ENCODE data around the gene UCKL1.

UCKL1 gene

GRCh38 chr20:63940472-63941266 lies 15.5 kb downstream of the UCKL1 start:
- Histone ChIP-seq H3K4me3 (ENCODE audit: low read depth, low read length) (no peak overlapping the region), H3K79me2 (ENCODE audit: control insufficient read depth, insufficient read depth, low read length, poor library complexity) (peaks cover 2% of the 10 kb centered on the region), H2AK5ac (ENCODE audit: low read length) (no peak overlapping the region), H2BK5ac (ENCODE audit: low read depth, low read length, poor library complexity) (no peak overlapping the region), H3K4me2 (ENCODE audit: low read length) (no peak overlapping the region), H3K36me3 (ENCODE audit: control insufficient read depth in 1 of 2, insufficient read depth in 2 of 2, low read length in 2 of 2) (peaks cover 59 to 66% of the 10 kb centered on the region in 2 experiments), H3K18ac (ENCODE audit: low read length) (no peak overlapping the region), H3K27me3 (ENCODE audit: insufficient read depth, low read length) (no peaks in the 10 kb centered on the region), H3K14ac (ENCODE audit: low read length) (no peak overlapping the region), H2AFZ (ENCODE audit: insufficient read depth, low read length, poor library complexity) (no peak overlapping the region), H3K27ac (ENCODE audit: low read depth, low read length) (no peak overlapping the region), H2BK120ac (ENCODE audit: insufficient read depth, low read length, poor library complexity) (no peak overlapping the region), H3K4me1 (ENCODE audit: control insufficient read depth in 1 of 2, insufficient read depth in 2 of 2, low read length in 2 of 2) (peaks cover 14 to 18% of the 10 kb centered on the region in 2 experiments), H4K8ac (ENCODE audit: low read depth, low read length) (no peak overlapping the region), H2BK12ac (ENCODE audit: low read length) (no peak overlapping the region), H3K23ac (ENCODE audit: low read length) (no peak overlapping the region), H3K79me1 (ENCODE audit: low read length) (peaks cover 9% of the 10 kb centered on the region), H3K9me3 (ENCODE audit: insufficient read depth, low read depth, low read length) (no peaks in the 10 kb centered on the region), H3K4ac (ENCODE audit: low read depth, low read length) (no peak overlapping the region), H4K12ac (ENCODE audit: low read depth, low read length) (no peak overlapping the region), H3K9ac (ENCODE audit: low read length) (no peak overlapping the region), H4K91ac (ENCODE audit: low read depth, low read length) (no peak overlapping the region)
- no CpG with 5 or more reads among the region's 58 CpGs for WGBS (ENCODE audit: extremely low coverage, insufficient coverage, insufficient read length)
- no peak for DNase-seq

GRCh38 chr20:63940071-63940471 lies 16.1 kb downstream of the UCKL1 start:
- H3K27me3 ChIP-seq (ENCODE audit: insufficient read depth, low read length), result no peaks in the 10 kb centered on the region
- H2BK12ac ChIP-seq (ENCODE audit: low read length), result no peak overlapping the region
- H3K9me3 ChIP-seq (ENCODE audit: insufficient read depth, low read depth, low read length), result no peaks in the 10 kb centered on the region

GRCh38 chr20:63939061-63939935 lies 16.9 kb downstream of the UCKL1 start:
- H3K9me3 ChIP-seq (ENCODE audit: insufficient read depth, low read depth, low read length), result no peaks in the 10 kb centered on the region
- no peak overlapping the region for H2AK5ac ChIP-seq (ENCODE audit: low read length)
- no peak overlapping the region for H2BK5ac ChIP-seq (ENCODE audit: low read depth, low read length, poor library complexity)
- H3K4me2 ChIP-seq (ENCODE audit: low read length), result no peak overlapping the region
- no peak overlapping the region for H3K27ac ChIP-seq (ENCODE audit: low read depth, low read length)
- peaks cover 9% of the 10 kb centered on the region for H3K79me1 ChIP-seq (ENCODE audit: low read length)
- no peak overlapping the region for H2BK12ac ChIP-seq (ENCODE audit: low read length)
- no peak overlapping the region for H4K12ac ChIP-seq (ENCODE audit: low read depth, low read length)
- H3K27me3 ChIP-seq (ENCODE audit: insufficient read depth, low read length), result no peaks in the 10 kb centered on the region
- no peak overlapping the region for H3K4me3 ChIP-seq (ENCODE audit: low read depth, low read length)
- no peak overlapping the region for H3K9ac ChIP-seq (ENCODE audit: low read length)
- no peak overlapping the region for H4K91ac ChIP-seq (ENCODE audit: low read depth, low read length)
- H3K4me1 ChIP-seq (ENCODE audit: control insufficient read depth in 1 of 2, insufficient read depth in 2 of 2, low read length in 2 of 2), result peaks cover 14 to 18% of the 10 kb centered on the region in 2 experiments
- DNase-seq, result no peak
- peaks cover 58 to 65% of the 10 kb centered on the region in 2 experiments for H3K36me3 ChIP-seq (ENCODE audit: control insufficient read depth in 1 of 2, insufficient read depth in 2 of 2, low read length in 2 of 2)
- H3K14ac ChIP-seq (ENCODE audit: low read length), result no peak overlapping the region
- H3K4ac ChIP-seq (ENCODE audit: low read depth, low read length), result no peak overlapping the region
- no peak overlapping the region for H4K8ac ChIP-seq (ENCODE audit: low read depth, low read length)
- H2AFZ ChIP-seq (ENCODE audit: insufficient read depth, low read length, poor library complexity), result no peak overlapping the region
- H3K79me2 ChIP-seq (ENCODE audit: control insufficient read depth, insufficient read depth, low read length, poor library complexity), result peaks cover 2% of the 10 kb centered on the region
- H3K23ac ChIP-seq (ENCODE audit: low read length), result no peak overlapping the region
- no peak overlapping the region for H2BK120ac ChIP-seq (ENCODE audit: insufficient read depth, low read length, poor library complexity)
- no peak overlapping the region for H3K18ac ChIP-seq (ENCODE audit: low read length)
- no CpG with 5 or more reads among the region's 33 CpGs for WGBS (ENCODE audit: extremely low coverage, insufficient coverage, insufficient read length)

More at GRCh38 chr20:63940071-63940471, 16.1 kb downstream of the UCKL1 start:
- H3K23ac ChIP-seq (ENCODE audit: low read length), result no peak overlapping the region
- H4K12ac ChIP-seq (ENCODE audit: low read depth, low read length), result no peak overlapping the region
- H3K79me1 ChIP-seq (ENCODE audit: low read length), result peaks cover 9% of the 10 kb centered on the region
- WGBS (ENCODE audit: extremely low coverage, insufficient coverage, insufficient read length), result no CpG with 5 or more reads among the region's 23 CpGs
- no peak overlapping the region for H4K91ac ChIP-seq (ENCODE audit: low read depth, low read length)
- peaks cover 14 to 18% of the 10 kb centered on the region in 2 experiments for H3K4me1 ChIP-seq (ENCODE audit: control insufficient read depth in 1 of 2, insufficient read depth in 2 of 2, low read length in 2 of 2)
- no peak overlapping the region for H2AFZ ChIP-seq (ENCODE audit: insufficient read depth, low read length, poor library complexity)
- H3K18ac ChIP-seq (ENCODE audit: low read length), result no peak overlapping the region
- peak overlapping the region; percentile 30 for H3K4me3 ChIP-seq (ENCODE audit: low read depth, low read length)
- H3K27ac ChIP-seq (ENCODE audit: low read depth, low read length), result no peak overlapping the region
- no peak overlapping the region for H2AK5ac ChIP-seq (ENCODE audit: low read length)
- H4K8ac ChIP-seq (ENCODE audit: low read depth, low read length), result no peak overlapping the region
- H3K4ac ChIP-seq (ENCODE audit: low read depth, low read length), result no peak overlapping the region
- DNase-seq, result no peak
- no peak overlapping the region for H3K14ac ChIP-seq (ENCODE audit: low read length)
- peaks cover 2% of the 10 kb centered on the region for H3K79me2 ChIP-seq (ENCODE audit: control insufficient read depth, insufficient read depth, low read length, poor library complexity)
- H2BK5ac ChIP-seq (ENCODE audit: low read depth, low read length, poor library complexity), result no peak overlapping the region
- H3K36me3 ChIP-seq (ENCODE audit: control insufficient read depth in 1 of 2, insufficient read depth in 2 of 2, low read length in 2 of 2), result peaks cover 58 to 66% of the 10 kb centered on the region in 2 experiments
- no peak overlapping the region for H3K9ac ChIP-seq (ENCODE audit: low read length)
- no peak overlapping the region for H2BK120ac ChIP-seq (ENCODE audit: insufficient read depth, low read length, poor library complexity)
- no peak overlapping the region for H3K4me2 ChIP-seq (ENCODE audit: low read length)

- Histone ChIP-seq H3K79me1 (ENCODE audit: low read length) (peaks cover 4% of the 10 kb centered on the region), H3K4me2 (ENCODE audit: low read length) (no peak overlapping the region), H3K9ac (ENCODE audit: low read length) (no peak overlapping the region), H3K4me1 (ENCODE audit: control insufficient read depth in 1 of 2, insufficient read depth in 2 of 2, low read length in 2 of 2) (peaks cover 7 to 8% of the 10 kb centered on the region in 2 experiments), H3K23ac (ENCODE audit: low read length) (no peak overlapping the region), H3K27ac (ENCODE audit: low read depth, low read length) (no peak overlapping the region), H2BK120ac (ENCODE audit: insufficient read depth, low read length, poor library complexity) (no peak overlapping the region), H3K79me2 (ENCODE audit: control insufficient read depth, insufficient read depth, low read length, poor library complexity) (peaks cover 2% of the 10 kb centered on the region), H4K91ac (ENCODE audit: low read depth, low read length) (no peak overlapping the region), H3K4ac (ENCODE audit: low read depth, low read length) (no peak overlapping the region), H3K18ac (ENCODE audit: low read length) (no peak overlapping the region), H3K36me3 (ENCODE audit: control insufficient read depth in 1 of 2, insufficient read depth in 2 of 2, low read length in 2 of 2) (peaks cover 55 to 61% of the 10 kb centered on the region in 2 experiments), H3K4me3 (ENCODE audit: low read depth, low read length) (no peak overlapping the region), H2BK12ac (ENCODE audit: low read length) (no peak overlapping the region), H2AFZ (ENCODE audit: insufficient read depth, low read length, poor library complexity) (no peak overlapping the region), H4K12ac (ENCODE audit: low read depth, low read length) (no peak overlapping the region), H2BK5ac (ENCODE audit: low read depth, low read length, poor library complexity) (no peak overlapping the region), H2AK5ac (ENCODE audit: low read length) (no peak overlapping the region), H3K9me3 (ENCODE audit: insufficient read depth, low read depth, low read length) (no peaks in the 10 kb centered on the region), H4K8ac (ENCODE audit: low read depth, low read length) (no peak overlapping the region), H3K14ac (ENCODE audit: low read length) (no peak overlapping the region), H3K27me3 (ENCODE audit: insufficient read depth, low read length) (no peaks in the 10 kb centered on the region)
- WGBS (ENCODE audit: extremely low coverage, insufficient coverage, insufficient read length), result no CpG with 5 or more reads among the region's 14 CpGs
- no peak for DNase-seq
Measured at GRCh38 chr20:63937596-63937995, 18.6 kb downstream of the UCKL1 start.
